Activated CD4-positive, alpha-beta T cell treated with anti-CD3 and anti-CD28 coated beads, Interleukin-2, amount 50 U/mL, for 16 hours (primary cell): Measurements from ENCODE around the gene APP.
"Not testable (repeated sequence)": the region's sequence is repeated elsewhere in the genome, so short reads cannot be mapped to it uniquely, and the experiment has no call there.

Experiments
- DNase-seq: peaks from one replicate; pipeline ENCODE4 v3.0.0-alpha.2; 2020

Gene APP

DNA sequence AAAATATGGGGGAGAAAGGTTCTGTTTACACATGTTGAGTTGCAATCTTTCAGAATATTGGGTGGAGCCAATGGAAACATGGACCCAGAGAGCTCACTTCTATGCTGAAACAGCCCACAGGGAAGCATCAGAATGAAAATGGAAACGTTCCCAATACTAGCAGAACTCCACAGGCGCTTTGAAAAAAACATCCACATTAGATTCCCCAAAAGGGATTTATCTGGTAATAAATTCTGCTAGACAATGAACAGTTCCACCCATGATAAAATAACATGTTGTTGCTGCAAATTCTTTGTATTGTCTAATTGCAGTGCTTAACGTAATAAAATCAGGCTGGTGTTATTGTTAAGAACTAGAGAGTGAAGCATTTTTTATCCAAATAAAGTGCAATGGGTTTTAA, 238.8 kb downstream of the APP start:
- DNase-seq = no peak

DNA sequence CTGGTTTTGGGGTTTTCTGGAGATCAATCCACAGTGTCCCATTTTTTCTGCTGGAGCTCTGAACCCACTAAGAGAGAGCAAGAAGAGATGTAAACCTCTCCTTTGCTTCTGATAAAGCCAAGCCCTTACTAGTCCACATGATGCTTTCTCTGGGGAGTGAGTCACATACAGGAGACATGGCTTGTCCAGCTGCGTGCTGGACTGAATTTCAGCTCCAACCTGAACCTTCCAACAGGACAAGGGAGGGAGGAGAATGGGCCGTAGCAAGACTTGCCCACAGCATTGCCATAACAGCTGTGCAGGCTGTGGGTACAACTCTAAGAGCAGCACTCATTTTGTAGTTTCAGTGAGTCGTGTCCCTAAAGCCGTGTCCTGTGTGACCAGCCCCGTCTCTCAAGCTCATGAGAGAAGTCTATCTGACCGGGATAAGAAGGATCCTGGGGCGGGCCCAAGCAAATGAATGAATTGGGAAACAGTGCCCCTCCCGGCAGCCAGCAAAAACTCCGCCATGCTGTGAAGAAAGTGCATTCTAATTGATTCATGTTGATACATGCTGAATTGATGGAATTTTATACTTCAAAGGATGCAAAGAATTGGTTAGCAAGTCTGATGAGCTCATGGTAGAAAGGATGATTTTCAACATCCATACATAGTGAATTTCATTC, 240.6 kb downstream of the APP start:
- no peak for DNase-seq

DNA sequence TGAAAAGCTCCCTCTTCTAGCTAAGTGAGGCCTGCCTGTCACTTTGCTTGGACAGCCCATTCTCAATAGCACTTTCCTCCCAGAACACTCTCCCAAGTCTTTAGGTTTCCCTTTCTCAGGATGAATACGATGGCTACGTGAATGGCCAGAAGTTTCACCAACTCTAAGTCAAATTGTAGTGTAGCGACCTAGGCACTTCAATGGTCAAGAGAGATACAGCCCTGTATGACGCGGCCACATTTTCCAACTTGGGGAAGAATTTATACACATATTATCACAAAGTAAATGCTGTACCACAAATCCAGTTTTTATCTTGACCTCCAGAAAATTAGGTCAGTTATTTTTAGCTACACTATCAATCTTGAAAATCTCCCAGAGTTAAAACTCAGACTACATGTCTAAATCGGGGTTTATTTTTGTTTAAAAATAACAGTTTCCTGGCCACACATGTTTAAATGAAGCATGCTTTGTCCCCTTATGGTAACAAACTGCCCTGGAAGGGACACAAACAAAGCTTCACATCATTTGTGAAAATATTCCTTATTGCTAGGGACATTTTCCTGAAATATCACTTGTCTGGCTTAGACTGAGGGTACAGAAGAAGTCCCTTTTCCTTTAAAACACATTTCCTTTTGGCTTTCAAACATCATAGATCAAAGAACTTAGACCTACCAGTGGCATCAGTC, 243.2 kb downstream of the APP start:
- DNase-seq = no peak

DNA sequence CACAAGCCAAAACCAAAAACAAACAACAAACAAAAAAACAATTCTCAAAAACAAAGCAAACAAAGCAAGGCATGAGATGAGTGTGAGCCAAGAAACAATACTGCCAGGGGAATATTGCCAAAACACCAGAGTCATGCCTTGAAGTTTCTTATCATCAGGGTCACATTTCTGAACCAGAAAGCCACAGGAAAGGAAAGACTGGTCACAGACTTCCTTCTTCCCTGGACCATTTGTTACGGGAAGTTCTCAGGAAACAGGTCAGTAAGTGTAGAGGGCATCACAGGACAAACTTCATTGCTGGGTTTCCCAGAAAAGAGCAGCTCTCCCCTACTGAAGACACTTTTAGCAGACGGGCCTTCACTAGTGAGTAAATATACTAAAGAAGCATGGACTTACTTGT, 244.6 kb downstream of the APP start:
- no peak for DNase-seq

- DNase-seq = no peak
Measured at GRCh38 chr21:25925064-25925800, 245.3 kb downstream of the APP start.

DNA sequence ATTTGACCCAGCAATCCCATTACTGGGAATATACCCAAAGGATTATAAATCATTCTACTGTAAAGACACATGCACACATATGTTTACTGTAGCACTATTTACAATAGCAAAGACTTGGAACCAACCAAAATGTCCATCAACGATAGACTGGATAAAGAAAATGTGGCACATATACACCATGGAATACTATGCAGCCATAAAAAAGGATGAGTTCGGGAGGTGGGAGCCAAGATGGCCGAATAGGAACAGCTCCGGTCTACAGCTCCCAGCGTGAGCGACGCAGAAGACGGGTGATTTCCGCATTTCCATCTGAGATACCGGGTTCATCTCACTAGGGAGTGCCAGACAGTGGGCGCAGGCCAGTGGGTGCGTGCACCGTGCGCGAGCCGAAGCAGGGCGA, 252.4 kb downstream of the APP start:
- not testable (repeated sequence) for DNase-seq

GRCh38 chr21:25916226-25916625, 254.3 kb downstream of the APP start:
- DNase-seq = no peak

- DNase-seq = no peak
Measured at GRCh38 chr21:25913479-25913878, 257.1 kb downstream of the APP start.

DNA sequence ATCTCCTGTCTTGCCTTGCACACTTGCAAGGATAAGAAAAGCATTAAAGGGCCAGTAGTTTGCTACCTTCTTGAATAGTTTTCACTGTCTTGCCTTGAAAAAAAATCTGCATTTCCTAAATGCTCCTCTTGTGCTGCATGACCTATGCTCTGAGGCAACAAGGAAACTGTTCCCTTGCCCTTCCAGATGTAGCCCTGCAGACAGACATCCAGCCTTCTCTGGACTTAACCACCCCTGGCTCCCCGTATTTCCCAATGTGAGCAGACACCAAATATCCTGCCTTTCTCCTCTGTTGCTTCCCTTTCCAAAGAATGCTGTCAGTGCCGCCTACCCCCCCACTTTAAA, 258.2 kb downstream of the APP start:
- DNase-seq = no peak

- DNase-seq = no peak
Measured at GRCh38 chr21:25911730-25912401, 258.7 kb downstream of the APP start.

- DNase-seq = no peak
Measured at GRCh38 chr21:25910809-25911208, 259.8 kb downstream of the APP start.

DNA sequence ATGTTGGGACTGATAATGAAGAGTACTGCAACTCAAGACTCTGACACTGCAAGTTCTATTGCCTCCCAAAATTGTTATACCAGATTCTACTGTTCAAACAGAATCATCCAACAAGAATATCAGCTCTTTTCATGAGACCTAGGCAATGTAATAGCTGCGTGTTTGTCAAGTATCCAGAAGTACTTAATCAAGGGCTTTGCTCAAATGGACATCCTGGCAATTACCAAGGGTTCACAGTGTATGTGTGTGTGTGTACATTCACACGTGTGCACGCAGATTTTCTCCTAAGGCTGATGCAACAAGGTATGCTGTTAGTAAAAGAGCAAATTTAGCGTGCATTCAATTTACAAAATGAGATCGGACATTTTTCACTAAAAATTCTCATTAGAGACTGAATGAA, 261.2 kb downstream of the APP start:
- DNase-seq = no peak

- DNase-seq = no peak
Measured at GRCh38 chr21:25908495-25908894, 262.1 kb downstream of the APP start.

DNA sequence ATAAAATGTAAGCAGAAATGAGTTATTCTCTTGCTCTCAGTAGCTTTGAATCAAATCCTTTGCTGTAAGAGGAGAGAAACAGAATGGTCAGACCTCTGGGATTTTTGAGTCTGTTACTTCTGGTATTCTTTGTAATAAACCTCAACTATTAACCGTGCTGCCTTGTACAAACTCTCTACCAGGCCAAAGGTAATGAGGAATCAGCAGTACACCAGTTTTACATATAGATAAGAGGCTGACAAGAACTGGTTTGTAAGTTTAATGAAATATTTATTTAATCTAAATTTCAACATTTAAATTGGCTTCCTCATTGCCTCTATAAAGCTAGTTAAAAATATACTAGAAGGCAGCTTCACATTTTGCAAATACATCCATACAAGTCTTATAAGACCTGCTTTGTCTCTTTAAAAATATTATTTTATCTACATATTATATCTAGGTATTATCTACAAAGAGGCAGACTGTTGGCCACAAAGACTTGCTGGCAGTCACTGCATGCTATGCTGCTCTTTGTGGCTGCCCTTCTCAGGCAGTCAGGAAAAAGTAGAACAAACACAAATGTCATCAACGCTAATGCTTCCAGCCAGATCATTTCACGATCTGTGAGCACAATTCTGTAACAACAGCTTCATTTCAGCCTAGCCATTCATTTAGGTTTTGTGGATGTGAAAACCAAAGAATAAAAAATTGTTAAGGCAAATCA, 262.8 kb downstream of the APP start:
- no peak for DNase-seq

DNA sequence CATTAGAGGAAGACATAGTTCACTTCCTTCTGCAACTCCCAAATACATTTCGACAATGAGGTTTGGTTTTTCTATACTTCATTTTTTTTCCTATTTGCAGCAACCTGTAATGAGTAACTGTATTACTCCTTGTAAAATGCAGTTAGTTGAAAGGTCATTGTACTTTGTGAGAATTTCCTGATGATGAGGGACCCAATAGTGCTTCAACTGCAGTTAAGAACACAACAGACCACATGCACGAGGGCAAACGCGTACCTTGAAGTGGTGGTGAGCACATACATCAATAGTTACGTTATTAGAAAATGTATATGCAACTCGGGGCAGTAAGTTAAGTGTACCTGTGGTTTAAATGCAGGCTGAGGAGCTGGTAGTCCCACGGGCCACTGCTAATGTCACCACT, 264.0 kb downstream of the APP start:
- DNase-seq = no peak

DNA sequence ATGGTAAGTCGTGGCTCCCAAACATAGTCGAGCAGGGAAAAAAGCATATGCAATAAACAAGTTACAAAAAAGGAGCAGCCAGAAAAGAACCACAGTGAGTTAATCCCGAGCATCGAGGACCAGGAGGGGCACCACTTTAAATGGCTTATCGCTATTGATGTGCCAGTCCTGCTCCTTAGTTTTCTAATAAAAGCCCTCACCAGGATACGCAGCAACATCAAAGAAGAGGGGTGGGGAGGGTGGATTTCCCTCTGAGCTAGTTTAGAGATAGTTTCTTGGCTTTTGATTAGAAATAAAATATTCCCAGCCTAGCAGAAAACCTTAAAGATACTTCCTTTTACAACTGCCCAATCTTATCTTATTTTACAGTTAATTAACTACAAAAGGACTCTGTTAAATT, 265.4 kb downstream of the APP start:
- no peak for DNase-seq

DNA sequence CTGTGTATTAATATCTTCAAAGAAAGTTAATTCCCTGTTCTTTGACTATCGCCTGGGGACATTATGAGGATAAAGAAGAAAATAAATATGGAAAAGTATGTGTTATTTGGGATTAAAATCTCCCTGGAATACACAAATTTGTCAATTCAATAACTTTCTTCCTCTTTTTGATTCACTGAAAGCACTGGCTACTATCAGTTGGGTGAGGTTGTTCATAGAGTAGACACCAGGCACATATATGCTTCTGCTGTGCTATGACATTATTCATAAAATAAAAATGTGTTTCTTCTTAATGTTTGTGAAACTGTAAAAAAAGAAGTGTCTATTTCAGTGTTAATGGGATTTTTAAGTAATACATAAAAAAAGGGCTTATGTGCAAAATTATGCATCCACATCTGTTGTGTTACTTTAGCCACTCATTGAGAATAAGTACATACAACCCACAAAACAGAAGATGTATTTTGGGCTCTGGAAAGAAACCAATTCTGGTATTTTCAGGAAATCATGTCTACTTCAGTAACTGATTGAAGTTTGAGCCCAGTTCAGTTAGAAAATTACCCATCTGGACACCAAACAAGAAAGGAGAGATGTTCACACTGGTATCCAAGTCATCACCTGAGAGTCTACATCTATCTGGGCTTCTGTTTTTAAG, 266.4 kb downstream of the APP start:
- DNase-seq = no peak

DNA sequence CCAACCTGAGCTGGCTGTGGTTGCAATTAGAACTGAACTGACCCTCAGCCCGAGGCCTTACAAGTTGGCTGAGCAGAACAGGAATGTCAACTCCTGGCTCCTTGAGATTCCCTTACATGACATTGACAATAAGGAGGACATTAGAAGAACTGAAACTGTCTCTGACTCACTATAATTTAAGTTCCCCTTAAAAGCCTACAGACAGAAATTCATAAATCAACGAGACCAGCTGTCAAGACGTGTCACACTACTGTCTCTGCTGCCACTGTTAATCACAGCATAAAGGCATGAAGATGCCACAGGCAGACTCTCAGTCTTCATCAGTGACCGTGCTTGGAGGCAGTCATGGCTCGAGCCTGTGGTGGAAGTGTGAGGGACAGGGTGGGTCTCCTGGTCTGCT, 267.0 kb downstream of the APP start:
- no peak for DNase-seq

DNA sequence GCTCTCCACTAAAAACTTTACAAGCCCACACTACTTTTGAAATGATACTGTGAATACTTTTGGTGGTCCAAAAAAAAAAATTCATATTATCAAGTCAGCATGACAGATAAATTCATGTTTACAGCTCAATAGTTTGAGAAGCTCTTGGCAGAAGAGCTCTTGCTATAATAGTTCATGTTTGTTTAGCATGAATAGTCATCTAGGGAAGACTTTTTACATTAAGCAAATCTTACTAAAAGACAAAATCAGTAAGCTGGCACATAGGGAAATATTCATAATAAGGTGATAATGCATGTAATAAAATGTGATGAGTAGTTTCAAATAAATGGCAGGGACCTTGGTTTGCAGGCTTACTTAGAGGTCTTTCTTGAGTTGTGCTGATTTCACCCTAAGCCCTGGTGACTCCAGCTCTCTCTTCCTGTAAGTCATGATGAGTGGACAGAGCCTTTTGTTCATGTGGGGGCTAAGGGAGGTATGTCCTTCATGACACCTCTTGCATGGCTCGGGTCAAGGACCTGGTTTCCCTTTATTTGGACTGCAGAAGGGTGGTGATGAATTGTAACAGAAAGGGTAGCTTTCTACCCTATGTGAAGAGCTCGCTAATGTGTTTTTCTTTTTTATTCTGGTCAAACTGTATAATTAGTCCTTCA, 269.1 kb downstream of the APP start:
- DNase-seq = no peak

DNA sequence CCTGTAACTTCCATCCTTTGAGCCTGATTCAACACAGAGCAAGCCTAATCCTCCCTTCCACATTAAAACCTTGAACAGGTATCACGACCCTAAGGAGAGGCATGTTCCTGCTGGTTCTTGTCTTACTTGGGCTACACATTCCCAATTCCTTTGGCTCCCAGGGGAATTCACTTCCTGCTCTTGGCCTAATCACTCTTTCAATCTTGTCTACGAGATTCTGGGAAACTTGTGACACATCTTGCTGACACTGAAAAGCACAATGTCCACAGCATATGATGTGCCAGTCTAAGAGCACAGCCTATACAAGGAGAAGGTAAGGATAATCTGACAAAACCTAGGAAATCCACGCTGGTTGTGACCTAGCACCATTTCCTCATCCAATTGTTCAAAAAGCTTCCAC, 271.9 kb downstream of the APP start:
- DNase-seq = no peak

- DNase-seq = no peak
Measured at GRCh38 chr21:25897383-25897782, 273.2 kb downstream of the APP start.

GRCh38 chr21:25896501-25897056, 274.0 kb downstream of the APP start:
- no peak for DNase-seq
